ENCODE measurements around the gene LDB3. TPM values are rescaled to one million over a fixed set of nuclear protein-coding genes. Genes with fewer than 3 reads are reported as not detected.

LDB3 gene
- total and polyA plus RNA-seq, 2 of the 8 experiments (the other 6 are each of a cell fraction or from before 2014, with no cell fraction given) = 0.20 to 0.43 TPM

DNA sequence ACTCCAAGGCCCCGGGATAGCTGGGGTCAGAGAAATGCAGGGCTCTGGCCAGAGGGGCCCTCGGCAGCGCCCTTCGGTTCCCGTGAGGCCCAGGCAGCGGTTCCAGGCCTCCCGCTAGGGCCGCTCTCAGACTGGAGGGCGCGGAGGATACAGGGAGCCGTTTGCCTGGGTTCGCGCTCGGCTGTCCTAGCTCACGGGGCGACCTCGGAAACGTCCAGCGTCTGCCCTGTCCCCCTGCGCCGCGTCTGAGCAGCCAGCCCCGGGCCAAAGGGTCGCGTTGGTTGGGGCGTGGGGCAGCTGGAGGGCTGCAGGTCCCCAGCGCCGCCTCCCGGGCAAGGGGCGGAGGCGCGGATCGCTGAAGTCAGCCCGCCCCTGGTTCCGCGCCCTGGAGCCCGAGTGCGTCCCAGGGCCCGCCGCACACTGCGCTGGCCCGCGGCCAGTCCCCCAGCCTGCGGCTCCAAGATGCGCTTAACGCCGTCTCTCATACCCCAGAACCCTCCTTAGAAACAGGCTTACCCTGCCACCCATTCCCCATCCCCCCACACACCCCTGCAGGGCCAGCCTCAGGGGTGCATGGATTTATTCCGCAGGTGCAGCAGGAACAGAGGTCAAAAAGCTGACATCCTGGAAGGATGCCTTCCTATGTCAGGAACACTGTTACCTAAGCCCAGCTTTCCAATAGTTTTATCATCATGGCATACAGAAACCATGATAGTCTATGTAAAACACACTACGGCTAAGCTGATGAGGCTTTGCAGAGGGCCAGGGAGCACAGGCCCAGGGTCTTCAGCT is 36.1 kb upstream of the LDB3 start (continued):
- TF ChIP-seq KDM1A (IDR thresholded peaks at IDR 0.05; ENCODE audit: borderline replicate concordance, low read length) (0 out of 2 replicates have a peak, but pooled peaks have one; percentile 13), TBP (IDR thresholded peaks at IDR 0.05; ENCODE audit: low read depth, low read length) (peak; percentile 63), SP4 (IDR thresholded peaks at IDR 0.05; ENCODE audit: low read length) (no peak), CREB1 (IDR thresholded peaks at IDR 0.05) (peak; percentile 59; the same call in 1 of the 2 replicates), POLR2A (IDR thresholded peaks at IDR 0.05; ENCODE audit: control extremely low read depth in 1 of 2, low read depth in 2 of 2, low read length in 2 of 2) (0 out of 3 replicates have a peak, but pooled peaks of 1 of the 2 experiments have one; percentile 45), RNF2 (IDR thresholded peaks at IDR 0.05; ENCODE audit: borderline replicate concordance, low read depth, low read length, missing control alignments, poor library complexity, severe bottlenecking) (no peak), GTF2F1 (IDR thresholded peaks at IDR 0.05; ENCODE audit: borderline replicate concordance, low read depth, low read length) (no peak), BCL11A (IDR thresholded peaks at IDR 0.05; ENCODE audit: low read depth in 2 of 2, low read length in 2 of 2) (no peak), MAFK (IDR thresholded peaks at IDR 0.05; ENCODE audit: low read depth, low read length) (no peak), SIN3A (conservative IDR thresholded peaks at IDR 0.05 in 1 of 2, IDR thresholded peaks at IDR 0.05 in 1 of 2; ENCODE audit: low read depth in 1 of 2, low read length in 2 of 2) (no peak), RAD21 (IDR thresholded peaks at IDR 0.05 in 1 of 2, conservative IDR thresholded peaks at IDR 0.05 in 1 of 2; ENCODE audit: low read depth in 2 of 2, low read length in 2 of 2) (peak; percentile 63 to 76), KDM5A (IDR thresholded peaks at IDR 0.05; ENCODE audit: low read length) (no peak), TAF7 (optimal IDR thresholded peaks at IDR 0.05; ENCODE audit: borderline replicate concordance, low read depth, low read length) (no peak), CBX8 (IDR thresholded peaks at IDR 0.05; ENCODE audit: borderline replicate concordance, low read depth, low read length) (no peak), ASH2L (IDR thresholded peaks at IDR 0.05; ENCODE audit: low read length) (peak; percentile 49), GABPA (IDR thresholded peaks at IDR 0.05; ENCODE audit: borderline replicate concordance, insufficient read depth, low read length) (peak; percentile 70; the same call in 1 of the 2 replicates), KDM4A (IDR thresholded peaks at IDR 0.05; ENCODE audit: low read depth, low read length, severe bottlenecking) (peak; percentile 85), PHF8 (conservative IDR thresholded peaks at IDR 0.05; ENCODE audit: low read depth, low read length) (peak; percentile 51), BRCA1 (IDR thresholded peaks at IDR 0.05; ENCODE audit: low read depth, low read length) (no peak), POLR2AphosphoS5 (IDR thresholded peaks at IDR 0.05; ENCODE audit: low read depth, low read length) (no peak), RBBP5 (IDR thresholded peaks at IDR 0.05; ENCODE audit: borderline replicate concordance, low read depth, low read length) (peak; percentile 68; the same call in 1 of the 2 replicates)
- TF ChIP-seq, protein P1, sequence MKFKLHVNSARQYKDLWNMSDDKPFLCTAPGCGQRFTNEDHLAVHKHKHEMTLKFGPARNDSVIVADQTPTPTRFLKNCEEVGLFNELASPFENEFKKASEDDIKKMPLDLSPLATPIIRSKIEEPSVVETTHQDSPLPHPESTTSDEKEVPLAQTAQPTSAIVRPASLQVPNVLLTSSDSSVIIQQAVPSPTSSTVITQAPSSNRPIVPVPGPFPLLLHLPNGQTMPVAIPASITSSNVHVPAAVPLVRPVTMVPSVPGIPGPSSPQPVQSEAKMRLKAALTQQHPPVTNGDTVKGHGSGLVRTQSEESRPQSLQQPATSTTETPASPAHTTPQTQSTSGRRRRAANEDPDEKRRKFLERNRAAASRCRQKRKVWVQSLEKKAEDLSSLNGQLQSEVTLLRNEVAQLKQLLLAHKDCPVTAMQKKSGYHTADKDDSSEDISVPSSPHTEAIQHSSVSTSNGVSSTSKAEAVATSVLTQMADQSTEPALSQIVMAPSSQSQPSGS (IDR thresholded peaks at IDR 0.05; ENCODE audit: low read length) = no peak

Data from H1 (cell line).